K562 (cell line): ENCODE data around the gene SMCHD1. TPM values are rescaled to one million over a fixed set of nuclear protein-coding genes. Genes with fewer than 3 reads are reported as not detected.

Experiments used
- ATF7 ChIP-seq: fragments of 450-650 bp; IDR thresholded peaks from 2 replicates; pipeline ENCODE4 v1.7.1; 2014; ENCODE audit warnings: mild to moderate bottlenecking, moderate library complexity
- CEBPB ChIP-seq: fragments of 450-650 bp; IDR thresholded peaks from 2 replicates; pipeline ENCODE4 v1.6.1; 2016; ENCODE audit warnings: missing genetic modification characterization, missing compliant biosample characterization
- CHD1 ChIP-seq: fragments of 200-600 bp; sonication (generic); IDR thresholded peaks from one replicate; pipeline ENCODE4 v1.6.1; 2012; ENCODE audit warnings: mild to moderate bottlenecking, moderate library complexity, low read length, inconsistent platforms
- COPS2 ChIP-seq: fragments of 450-650 bp; conservative IDR thresholded peaks from 2 replicates; pipeline ENCODE4 v1.6.1; 2016; ENCODE audit warnings: mild to moderate bottlenecking, moderate library complexity
- CSDE1 ChIP-seq, 2 experiments: fragments of 450-650 bp; IDR thresholded peaks; 2 replicates each; pipeline ENCODE4 v1.6.1; 2016; ENCODE audit warnings: mild to moderate bottlenecking in 1 of 2
- GTF3C2 ChIP-seq: IDR thresholded peaks from 3 replicates; pipeline ENCODE4 v1.6.1; 2011; ENCODE audit warnings: borderline replicate concordance, mild to moderate bottlenecking, moderate library complexity; ENCODE audit not compliant: insufficient read length; ENCODE audit errors: extremely low read depth
- NR0B1 ChIP-seq: fragments of 450-650 bp; IDR thresholded peaks from one replicate; pipeline ENCODE4 v1.6.1; 2018; ENCODE audit warnings: mild to moderate bottlenecking, moderate library complexity; ENCODE audit not compliant: partially characterized antibody
- PTTG1 ChIP-seq: fragments of 450-650 bp; IDR thresholded peaks from 2 replicates; pipeline ENCODE4 v1.6.1; 2016; ENCODE audit warnings: low read depth, mild to moderate bottlenecking, missing genetic modification characterization, missing compliant biosample characterization
- PURB ChIP-seq: sonication (generic); formaldehyde crosslinking; IDR thresholded peaks from 2 replicates; pipeline ENCODE4 v1.9.0; 2021; ENCODE audit warnings: low read depth, mild to moderate bottlenecking, missing genetic modification reagents
- TFE3 ChIP-seq: fragments of 450-650 bp; formaldehyde crosslinking; IDR thresholded peaks from 2 replicates; pipeline ENCODE4 v1.4.0; 2020; ENCODE audit warnings: mild to moderate bottlenecking, mixed read lengths
- USF1 ChIP-seq: sonication (generic); formaldehyde crosslinking; IDR thresholded peaks from 2 replicates; pipeline ENCODE4 v1.9.0; 2022; ENCODE audit warnings: mild to moderate bottlenecking, missing genetic modification reagents
- ZNF449 ChIP-seq: fragments of 250-450 bp; sonication (Bioruptor Pico); IDR thresholded peaks from 2 replicates; pipeline ENCODE4 v1.8.0; 2022; ENCODE audit warnings: moderate library complexity, mild to moderate bottlenecking, inconsistent platforms
- ZNF551 ChIP-seq: fragments of 250-450 bp; sonication (Bioruptor Pico); IDR thresholded peaks from 2 replicates; pipeline ENCODE4 v1.5.0; 2021; ENCODE audit warnings: mild to moderate bottlenecking, moderate library complexity
- polyA plus RNA-seq, 8 experiments: library from polyadenylated mRNA; depleted of rRNA in 4 of 8; stranded (reverse) in 5 of 8; unstranded in 3 of 8; fragments of >200 nt; fragmentation: Nextera tagmentation in 2 of 8; fragmentation: Illumina TruSeq in 1 of 8; extraction: Ambion mirVana in 2 of 8; extraction: Trizol in 1 of 8; gene quantifications; 2 replicates each; pipeline versions ENCODE4 v1.2.1 to v1.2.3, GENCODE V29; 2011 to 2014; ENCODE audit warnings: inconsistent platforms in 1 of 8, missing spikeins in 1 of 8
- total RNA-seq, 7 experiments: library from RNA; depleted of rRNA in 6 of 7; stranded (reverse); fragments of >200 nt in 6 of 7; fragmentation: Illumina TruSeq in 2 of 7; extraction: Trizol in 2 of 7; gene quantifications; 2 replicates each; pipeline versions ENCODE4 v1.2.1 to v1.2.3, GENCODE V29; 2011 to 2021; ENCODE audit warnings: low replicate concordance in 1 of 7
- TF ChIP-seq, protein P1 (sequence below), 2 experiments: fragments of 150-350 bp in 1 of 2; IDR thresholded peaks; 2 replicates each; pipeline ENCODE4 v1.6.1; 2012 to 2016; ENCODE audit warnings: low read depth in 2 of 2, low read length in 2 of 2, mild to moderate bottlenecking in 1 of 2, moderate library complexity in 1 of 2
- TF ChIP-seq, protein P2 (sequence below): sonication (generic); IDR thresholded peaks from 2 replicates; pipeline ENCODE4 v1.6.1; 2016

Gene SMCHD1
- total and polyA plus RNA-seq, 9 of the 15 experiments (the other 6 are each of a cell fraction or from before 2014, with no cell fraction given), result 6.3 to 144 (median 72.7) TPM

DNA sequence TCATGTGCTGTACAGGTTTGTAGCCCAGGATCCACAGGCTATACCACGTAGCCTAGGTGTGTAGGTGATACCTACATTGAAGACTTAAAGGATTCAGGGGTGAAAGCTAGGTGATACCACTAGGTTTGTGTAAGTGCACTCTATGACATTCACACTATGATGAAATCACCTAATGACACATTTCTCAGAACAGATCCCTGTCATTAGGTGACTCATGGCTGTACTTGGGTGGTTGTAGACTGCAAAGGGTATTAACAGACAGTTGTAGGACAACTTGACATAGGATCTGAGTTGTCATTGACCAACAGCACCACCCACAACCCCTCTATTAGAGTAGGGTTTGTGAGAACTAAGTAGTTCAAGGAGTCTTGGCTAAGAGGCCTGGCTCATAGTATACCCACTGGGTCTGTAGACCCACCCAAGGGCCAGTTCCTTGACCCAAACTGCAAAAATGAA lies 27.7 kb upstream of the SMCHD1 start (continued):
- TF ChIP-seq ZNF449 (no peak), GTF3C2 (no peak), ATF7 (peak; percentile 72), CEBPB (tag) (peak; percentile 92), PURB (CRISPR knock-in tag) (no peak), PTTG1 (tag) (no peak), NR0B1 (no peak), TFE3 (CRISPR knock-in tag) (no peak), CHD1 (no peak), USF1 (CRISPR knock-in tag) (no peak), ZNF551 (CRISPR knock-in tag) (no peak), COPS2 (no peak), CSDE1 (IDR thresholded peaks at IDR 0.05) (no peak)
- TF ChIP-seq, protein P1, sequence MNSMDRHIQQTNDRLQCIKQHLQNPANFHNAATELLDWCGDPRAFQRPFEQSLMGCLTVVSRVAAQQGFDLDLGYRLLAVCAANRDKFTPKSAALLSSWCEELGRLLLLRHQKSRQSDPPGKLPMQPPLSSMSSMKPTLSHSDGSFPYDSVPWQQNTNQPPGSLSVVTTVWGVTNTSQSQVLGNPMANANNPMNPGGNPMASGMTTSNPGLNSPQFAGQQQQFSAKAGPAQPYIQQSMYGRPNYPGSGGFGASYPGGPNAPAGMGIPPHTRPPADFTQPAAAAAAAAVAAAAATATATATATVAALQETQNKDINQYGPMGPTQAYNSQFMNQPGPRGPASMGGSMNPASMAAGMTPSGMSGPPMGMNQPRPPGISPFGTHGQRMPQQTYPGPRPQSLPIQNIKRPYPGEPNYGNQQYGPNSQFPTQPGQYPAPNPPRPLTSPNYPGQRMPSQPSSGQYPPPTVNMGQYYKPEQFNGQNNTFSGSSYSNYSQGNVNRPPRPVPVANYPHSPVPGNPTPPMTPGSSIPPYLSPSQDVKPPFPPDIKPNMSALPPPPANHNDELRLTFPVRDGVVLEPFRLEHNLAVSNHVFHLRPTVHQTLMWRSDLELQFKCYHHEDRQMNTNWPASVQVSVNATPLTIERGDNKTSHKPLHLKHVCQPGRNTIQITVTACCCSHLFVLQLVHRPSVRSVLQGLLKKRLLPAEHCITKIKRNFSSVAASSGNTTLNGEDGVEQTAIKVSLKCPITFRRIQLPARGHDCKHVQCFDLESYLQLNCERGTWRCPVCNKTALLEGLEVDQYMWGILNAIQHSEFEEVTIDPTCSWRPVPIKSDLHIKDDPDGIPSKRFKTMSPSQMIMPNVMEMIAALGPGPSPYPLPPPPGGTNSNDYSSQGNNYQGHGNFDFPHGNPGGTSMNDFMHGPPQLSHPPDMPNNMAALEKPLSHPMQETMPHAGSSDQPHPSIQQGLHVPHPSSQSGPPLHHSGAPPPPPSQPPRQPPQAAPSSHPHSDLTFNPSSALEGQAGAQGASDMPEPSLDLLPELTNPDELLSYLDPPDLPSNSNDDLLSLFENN (IDR thresholded peaks at IDR 0.05; ENCODE audit: low read depth in 2 of 2, low read length in 2 of 2), result no peak
- TF ChIP-seq, protein P2, sequence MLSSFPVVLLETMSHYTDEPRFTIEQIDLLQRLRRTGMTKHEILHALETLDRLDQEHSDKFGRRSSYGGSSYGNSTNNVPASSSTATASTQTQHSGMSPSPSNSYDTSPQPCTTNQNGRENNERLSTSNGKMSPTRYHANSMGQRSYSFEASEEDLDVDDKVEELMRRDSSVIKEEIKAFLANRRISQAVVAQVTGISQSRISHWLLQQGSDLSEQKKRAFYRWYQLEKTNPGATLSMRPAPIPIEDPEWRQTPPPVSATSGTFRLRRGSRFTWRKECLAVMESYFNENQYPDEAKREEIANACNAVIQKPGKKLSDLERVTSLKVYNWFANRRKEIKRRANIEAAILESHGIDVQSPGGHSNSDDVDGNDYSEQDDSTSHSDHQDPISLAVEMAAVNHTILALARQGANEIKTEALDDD, result peak; percentile 60; the same call in 1 of the 2 replicates
